Measurements from ENCODE around the gene IPO8. TPM values are rescaled to one million over a fixed set of nuclear protein-coding genes. Genes with fewer than 3 reads are reported as not detected.

IPO8 gene
- total and polyA plus RNA-seq, 2 of the 4 experiments (the other 2 are of a cell fraction): 11.1 to 31.5 TPM

- Histone ChIP-seq H3K23ac (ENCODE audit: low read depth, low read length) (no peak overlapping the region), H3K4me1 (ENCODE audit: control insufficient read depth, insufficient read depth, low read length) (0 out of 2 replicates have a peak, but pooled peaks cover 1% of the 10 kb centered on the region), H3K4ac (ENCODE audit: low read depth, low read length) (no peak overlapping the region), H3K9me3 (ENCODE audit: control insufficient read depth, insufficient read depth, low read length) (no peaks in the 10 kb centered on the region), H3K56ac (ENCODE audit: extremely low read depth, insufficient read depth, low read length) (no peak overlapping the region), H4K20me1 (ENCODE audit: insufficient read depth, low read length) (no peaks in the 10 kb centered on the region), H3K4me2 (ENCODE audit: low read depth, low read length) (no peak overlapping the region), H3K27ac (ENCODE audit: insufficient read depth, low read length) (no peak overlapping the region), H4K5ac (ENCODE audit: low read depth, low read length) (no peak overlapping the region), H3K18ac (ENCODE audit: low read depth, low read length) (no peak overlapping the region), H2BK20ac (ENCODE audit: low read depth, low read length) (no peak overlapping the region), H4K8ac (ENCODE audit: low read depth in 2 of 2, low read length in 2 of 2) (no peak overlapping the region), H3K36me3 (ENCODE audit: control insufficient read depth, insufficient read depth, low read length) (peaks cover 9% of the 10 kb centered on the region; the same call in 1 of the 2 replicates), H4K91ac (ENCODE audit: insufficient read depth, low read depth, low read length) (no peak overlapping the region), H3K14ac (replicated peaks; ENCODE audit: low read depth, low read length) (no peak overlapping the region), H2AK5ac (ENCODE audit: low read depth, low read length) (no peak overlapping the region), H2BK5ac (ENCODE audit: low read depth, low read length, poor library complexity, severe bottlenecking) (no peak overlapping the region), H2AK9ac (replicated peaks; ENCODE audit: low read depth, low read length, poor library complexity) (no peak overlapping the region), H3K9me1 (ENCODE audit: insufficient read depth, low read length) (no peaks in the 10 kb centered on the region), H3K27me3 (ENCODE audit: control insufficient read depth, insufficient read depth, low read length) (no peaks in the 10 kb centered on the region), H2AFZ (replicated peaks; ENCODE audit: low read length, poor library complexity) (no peak overlapping the region), H2BK15ac (ENCODE audit: low read depth, low read length) (no peak overlapping the region), H3K9ac (ENCODE audit: low read depth, low read length) (no peak overlapping the region), H2BK120ac (ENCODE audit: low read depth, low read length) (no peak overlapping the region), H3K79me1 (ENCODE audit: low read depth in 1 of 2, low read length in 2 of 2) (0 out of 4 replicates have a peak, but pooled peaks cover 1 to 5% of the 10 kb centered on the region in 2 experiments), H3K4me3 (ENCODE audit: insufficient read depth, low read depth, low read length) (no peak overlapping the region)
- WGBS, 2 experiments (ENCODE audit: extremely low coverage in 2 of 2, insufficient read length in 1 of 2): no CpG with 5 or more reads among the region's 1 CpG
- ATAC-seq (ENCODE audit: low read depth) (no peak), DNase-seq (no peak)
- BruUV-seq (replicated peaks): no TSS peak
- ChIA-PET POLR2A (ENCODE audit: unreplicated experiment) (no interaction called here), CTCF (interaction anchor here (0.6 kb wide), 1 partner anchor 117 kb away, joined by 5 read pairs; no protein-coding TSS in a partner anchor)
- intact Hi-C loops (cut with micrococcal nuclease) (no loop called here), in situ Hi-C loops (cut with MboI; ENCODE audit: low sequenced_read_pairs) (no loop called here), dilution Hi-C loops (cut with HindIII; ENCODE audit: low sequenced_read_pairs, unreplicated experiment) (no loop called here)
- TF ChIP-seq MXI1 (IDR thresholded peaks at IDR 0.05; ENCODE audit: borderline replicate concordance, low read depth, low read length) (no peak), MAFK (IDR thresholded peaks at IDR 0.05; ENCODE audit: low read depth, low read length) (no peak), CTCF (conservative IDR thresholded peaks at IDR 0.05; ENCODE audit: low read depth, low read length) (no peak), FOS (IDR thresholded peaks at IDR 0.05; ENCODE audit: low read depth, low read length) (no peak), ELK1 (IDR thresholded peaks at IDR 0.05; ENCODE audit: borderline replicate concordance, low read depth, low read length) (no peak), RFX5 (IDR thresholded peaks at IDR 0.05; ENCODE audit: low read depth, low read length) (no peak), RCOR1 (IDR thresholded peaks at IDR 0.05; ENCODE audit: insufficient replicate concordance, low read length) (no peak), USF2 (IDR thresholded peaks at IDR 0.05; ENCODE audit: low read depth, low read length) (no peak), RAD21 (IDR thresholded peaks at IDR 0.05; ENCODE audit: low read length) (no peak), NFE2L2 (IDR thresholded peaks at IDR 0.05; ENCODE audit: low read depth, low read length) (no peak), POLR2A (IDR thresholded peaks at IDR 0.05; ENCODE audit: low read depth, low read length) (no peak), CHD1 (IDR thresholded peaks at IDR 0.05; ENCODE audit: low read depth, low read length) (no peak), BHLHE40 (IDR thresholded peaks at IDR 0.05; ENCODE audit: low read depth, low read length) (no peak), CEBPB (IDR thresholded peaks at IDR 0.05; ENCODE audit: low read depth, low read length) (no peak)
Observed at GRCh38 chr12:30679241-30679640, 16.4 kb downstream of the IPO8 start.

All from IMR-90 (cell line).